T-helper 22 cell (primary cell): ENCODE measurements around the gene ANXA9.
A peak's percentile ranks its signal among the peaks of the same experiment; 100 is the strongest.

Source experiments
- DNase-seq: peaks from one replicate; pipeline ENCODE4 v3.0.0-alpha.2; 2020; ENCODE audit warnings: low read depth

Gene ANXA9

DNA sequence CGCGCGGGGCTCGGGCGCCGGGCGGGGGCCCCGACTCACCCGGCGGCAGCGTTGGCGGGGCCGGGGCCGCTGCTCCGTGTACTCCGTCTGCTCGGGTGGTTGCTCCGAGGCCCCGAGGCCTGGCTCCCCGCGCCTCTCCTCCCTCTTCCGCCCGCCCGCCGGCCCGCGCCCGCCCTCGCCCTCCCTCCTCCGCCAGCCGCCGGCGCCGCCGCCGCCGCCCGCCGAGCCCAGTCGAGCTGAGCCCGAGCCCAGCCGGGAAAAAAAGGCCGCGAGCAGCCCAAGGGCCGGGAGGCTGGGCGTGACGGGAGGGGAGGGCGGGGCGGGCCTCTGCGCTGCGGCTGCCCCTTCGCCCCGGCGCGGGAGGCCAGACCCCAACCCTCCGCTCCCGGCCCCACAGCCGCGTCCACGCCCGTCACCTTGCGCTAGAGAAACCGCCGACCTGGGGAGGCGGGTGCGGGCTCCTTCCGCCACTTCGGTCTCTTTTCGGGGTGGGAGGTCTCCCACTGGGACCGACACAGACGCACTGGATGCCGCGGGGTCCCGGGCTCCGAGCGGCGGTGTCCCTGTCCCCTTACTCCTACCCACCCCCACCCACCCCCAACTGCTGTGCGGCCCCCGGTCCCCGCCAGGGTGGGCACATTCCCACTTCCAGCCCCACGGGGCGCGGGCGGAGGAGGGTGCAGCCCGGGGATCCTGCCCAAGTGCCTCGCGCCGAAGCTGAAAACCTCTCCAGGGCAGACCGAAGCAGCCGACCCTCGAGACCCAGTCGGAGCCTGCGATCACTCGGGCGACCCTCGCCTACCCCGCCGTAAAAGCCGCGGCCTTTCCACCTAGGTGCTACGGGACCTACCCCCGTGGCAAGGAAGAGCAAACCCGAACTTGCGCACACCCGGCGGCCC, 7.3 kb upstream of the ANXA9 start, which contains the start of gene CERS2:
Gene CERS2 (minus strand): TSS at position 256 of the 899 bp plus-strand sequence. CDS start 5,745 bp downstream, outside the sequence.
- DNase-seq, result peak; percentile 71

- no peak for DNase-seq
Measured at GRCh38 chr1:150976401-150976821, 5.7 kb upstream of the ANXA9 start.

GRCh38 chr1:150976879-150977694, 5.0 kb upstream of the ANXA9 start:
- DNase-seq, result peak; percentile 60

GRCh38 chr1:150979092-150980056, 2.7 kb upstream of the ANXA9 start:
- peak; percentile 70 for DNase-seq

- no peak for DNase-seq
Measured at GRCh38 chr1:150981177-150981804, 801 bp upstream of the ANXA9 start.

DNA sequence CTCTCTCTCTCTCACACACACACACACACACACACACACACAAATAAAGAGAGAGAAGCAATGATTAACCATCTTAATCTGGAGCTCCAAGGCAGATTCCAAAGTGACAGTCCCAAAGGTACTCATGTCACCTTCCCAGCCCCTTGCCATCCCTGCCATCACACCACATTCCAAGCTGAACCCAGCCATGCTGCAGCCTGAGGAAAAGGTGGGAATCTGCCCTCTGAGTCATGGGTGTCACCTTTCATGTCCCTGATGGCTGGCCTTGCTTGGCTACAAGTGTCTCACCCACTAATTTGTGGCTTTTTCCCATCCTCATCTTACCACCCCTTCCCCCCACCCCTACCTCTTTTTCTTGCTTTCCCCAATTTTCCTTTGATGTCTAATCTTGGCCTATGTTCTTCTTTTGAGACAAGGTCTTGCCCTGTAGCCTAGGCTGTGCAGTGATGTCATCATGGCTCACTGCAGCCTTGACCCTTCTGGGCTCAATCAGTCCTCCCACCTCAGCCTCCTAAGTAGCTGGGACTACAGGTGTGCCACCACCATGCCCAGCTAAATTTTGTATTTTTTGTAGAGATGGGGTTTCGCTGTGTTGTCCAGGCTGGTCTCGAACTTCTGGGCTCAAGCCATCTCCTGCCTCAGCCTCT, 3.2 kb downstream of the ANXA9 start:
- DNase-seq, result no peak

DNA sequence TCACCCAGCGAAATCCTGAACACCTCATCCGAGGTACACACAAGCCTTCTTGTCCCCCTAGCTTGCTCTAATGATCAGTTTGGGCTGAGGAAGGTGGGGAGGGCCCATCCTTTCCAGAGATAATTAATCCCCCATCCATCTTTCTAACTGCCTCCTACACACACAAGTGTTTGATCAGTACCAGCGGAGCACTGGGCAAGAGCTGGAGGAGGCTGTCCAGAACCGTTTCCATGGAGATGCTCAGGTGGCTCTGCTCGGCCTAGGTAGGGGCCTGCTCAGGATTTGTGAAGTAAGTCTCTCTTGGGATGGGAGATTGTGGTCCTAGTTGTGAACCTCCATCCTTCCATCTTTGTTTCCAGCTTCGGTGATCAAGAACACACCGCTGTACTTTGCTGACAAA, 5.8 kb downstream of the ANXA9 start:
- no peak for DNase-seq

GRCh38 chr1:150992626-150993025, 10.5 kb downstream of the ANXA9 start:
- DNase-seq, result no peak

DNA sequence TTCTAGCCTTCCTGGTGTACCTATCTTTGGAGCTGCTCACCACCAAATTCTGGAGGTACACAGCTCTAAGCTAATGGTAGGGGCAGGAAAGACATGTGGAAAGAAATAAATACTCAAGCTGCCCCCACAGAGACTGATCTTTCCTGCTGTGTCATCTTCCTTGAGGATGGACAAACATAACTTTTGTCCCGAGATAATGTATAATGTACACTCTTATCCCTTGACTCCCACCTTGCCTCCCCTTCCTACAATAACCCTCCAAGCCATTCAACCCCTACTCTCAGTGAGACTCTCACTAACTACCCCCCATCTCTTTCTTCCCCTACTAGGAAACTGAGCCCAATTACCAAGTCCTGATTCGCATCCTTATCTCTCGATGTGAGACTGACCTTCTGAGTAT, 12.2 kb downstream of the ANXA9 start:
- no peak for DNase-seq

- no peak for DNase-seq
Measured at GRCh38 chr1:150995460-150995859, 13.4 kb downstream of the ANXA9 start.

- DNase-seq, result no peak
Measured at GRCh38 chr1:150995896-150996295, 13.8 kb downstream of the ANXA9 start.

DNA sequence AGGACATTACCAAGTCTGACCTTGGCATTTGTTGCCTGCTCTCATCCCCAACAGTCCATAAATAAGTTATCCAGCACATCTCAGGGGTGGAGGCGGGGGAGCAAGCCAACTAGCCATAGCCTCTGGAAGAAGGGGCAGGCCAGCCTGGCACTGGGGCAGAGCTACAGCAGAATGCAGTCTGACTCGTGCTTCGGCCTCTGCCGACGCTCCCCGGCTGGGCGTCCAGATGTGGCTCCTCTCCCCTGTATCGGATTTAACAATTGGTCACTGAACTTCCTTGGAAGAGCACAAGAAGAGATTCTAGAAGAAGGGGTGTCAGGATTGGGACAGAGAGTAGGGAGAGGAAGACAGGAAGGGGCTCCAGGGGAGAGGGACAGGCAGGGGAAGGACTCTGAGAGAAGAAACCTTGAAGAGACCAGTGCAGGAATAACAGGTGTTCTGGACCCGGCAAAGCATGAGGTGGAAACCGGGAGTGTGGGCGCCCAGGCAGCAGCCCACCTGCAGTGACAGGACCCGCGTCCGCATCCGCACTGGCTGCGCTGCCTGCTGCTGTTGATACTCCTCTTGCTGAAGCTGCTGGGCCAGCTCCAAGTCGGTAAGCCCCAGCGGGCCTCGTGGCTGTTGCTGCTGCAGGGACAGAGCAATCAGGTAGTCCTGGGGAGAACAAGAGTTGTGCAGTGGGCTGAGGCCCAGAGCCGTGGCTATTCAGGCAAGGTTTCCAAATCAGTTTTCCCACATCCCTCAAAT, 15.2 kb downstream of the ANXA9 start:
- DNase-seq, result no peak

GRCh38 chr1:150997949-150998348, 15.9 kb downstream of the ANXA9 start:
- no peak for DNase-seq

- DNase-seq, result no peak
Measured at GRCh38 chr1:150999051-150999674, 17.1 kb downstream of the ANXA9 start.

GRCh38 chr1:150999926-151000325, 17.8 kb downstream of the ANXA9 start:
- no peak for DNase-seq

GRCh38 chr1:151000408-151000807, 18.3 kb downstream of the ANXA9 start:
- no peak for DNase-seq

- DNase-seq, result no peak
Measured at GRCh38 chr1:151001602-151002001, 19.5 kb downstream of the ANXA9 start.

DNA sequence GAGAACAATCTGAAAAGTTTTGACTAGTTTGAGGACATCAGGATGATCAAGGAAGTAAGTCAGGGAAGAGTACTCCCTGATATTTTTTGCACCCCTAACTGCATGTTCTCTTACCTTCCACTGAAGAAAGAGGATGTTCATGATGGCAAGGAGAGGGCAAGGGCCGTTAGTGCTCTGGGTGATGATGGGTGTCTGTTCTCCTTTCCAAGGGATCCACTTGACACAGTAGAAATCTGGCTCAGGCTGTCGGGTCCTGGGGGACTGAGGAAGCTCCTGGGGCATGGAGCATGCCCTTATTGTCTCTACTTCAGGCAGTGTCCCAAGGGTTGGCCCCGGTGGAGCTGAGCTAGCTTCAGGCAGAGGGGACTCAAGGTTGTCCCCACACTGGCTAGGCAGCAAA, 20.0 kb downstream of the ANXA9 start:
- DNase-seq, result no peak

- no peak for DNase-seq
Measured at GRCh38 chr1:151002611-151003010, 20.5 kb downstream of the ANXA9 start.

DNA sequence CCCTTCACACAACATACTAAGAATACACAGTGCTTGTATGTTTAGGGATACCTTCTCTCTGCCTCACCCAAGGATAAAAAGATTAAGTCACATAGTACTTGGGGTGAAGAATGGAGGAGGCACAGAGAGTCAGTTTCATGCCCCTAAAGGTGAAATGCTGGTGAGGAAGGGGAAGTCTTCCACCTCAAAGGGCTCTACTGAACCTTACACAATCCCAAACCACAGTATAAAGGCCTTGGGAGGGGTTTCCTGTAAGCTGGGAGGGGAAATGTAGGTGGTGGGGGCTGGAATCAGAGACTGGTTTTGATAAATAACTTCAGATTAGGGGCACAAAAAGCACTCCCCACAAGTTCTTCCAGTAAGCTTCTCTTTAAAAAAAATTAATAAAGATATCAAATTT, 21.1 kb downstream of the ANXA9 start:
- no peak for DNase-seq
